Measurements from ENCODE around the gene IGSF21. TPM values are rescaled to one million over a fixed set of nuclear protein-coding genes. Genes with fewer than 3 reads are reported as not detected.
A peak's percentile ranks its signal among the peaks of the same experiment; 100 is the strongest.
"Not testable (repeated sequence)": the region's sequence is repeated elsewhere in the genome, so short reads cannot be mapped to it uniquely, and the experiment has no call there.

IGSF21 gene
- total RNA-seq, 1 donor from 2014 or later, result not detected

- no peaks in the 10 kb centered on the region for H3K27me3 ChIP-seq (ENCODE audit: control insufficient read depth, insufficient read depth, low read length)
- H3K4me3 ChIP-seq (ENCODE audit: low read depth, low read length), result no peak overlapping the region
- DNase-seq (ENCODE audit: low read depth), result no peak
- no peak for TF ChIP-seq CTCF (IDR thresholded peaks at IDR 0.05; ENCODE audit: insufficient read depth, low read length, severe bottlenecking)
- H3K36me3 ChIP-seq (ENCODE audit: control insufficient read depth, insufficient read depth, low read length), result no peaks in the 10 kb centered on the region
- FAIRE-seq, result no peak
Measured at GRCh38 chr1:18157968-18158367, 50.4 kb downstream of the IGSF21 start.

GRCh38 chr1:18158714-18159113 lies 51.1 kb downstream of the IGSF21 start:
- no peak for FAIRE-seq
- TF ChIP-seq CTCF (IDR thresholded peaks at IDR 0.05; ENCODE audit: insufficient read depth, low read length, severe bottlenecking), result no peak
- Histone ChIP-seq H3K27me3 (ENCODE audit: control insufficient read depth, insufficient read depth, low read length) (no peaks in the 10 kb centered on the region), H3K4me3 (ENCODE audit: low read depth, low read length) (no peak overlapping the region), H3K36me3 (ENCODE audit: control insufficient read depth, insufficient read depth, low read length) (no peaks in the 10 kb centered on the region)
- DNase-seq (ENCODE audit: low read depth), result no peak

- DNase-seq (ENCODE audit: low read depth) (no peak), FAIRE-seq (no peak)
- Histone ChIP-seq H3K36me3 (ENCODE audit: control insufficient read depth, insufficient read depth, low read length) (no peaks in the 10 kb centered on the region), H3K4me3 (ENCODE audit: low read depth, low read length) (no peak overlapping the region), H3K27me3 (ENCODE audit: control insufficient read depth, insufficient read depth, low read length) (no peaks in the 10 kb centered on the region)
- no peak for TF ChIP-seq CTCF (IDR thresholded peaks at IDR 0.05; ENCODE audit: insufficient read depth, low read length, severe bottlenecking)
Measured at GRCh38 chr1:18160290-18160942, 52.8 kb downstream of the IGSF21 start.

GRCh38 chr1:18161690-18162089 lies 54.1 kb downstream of the IGSF21 start:
- Histone ChIP-seq H3K36me3 (ENCODE audit: control insufficient read depth, insufficient read depth, low read length) (no peaks in the 10 kb centered on the region), H3K4me3 (ENCODE audit: low read depth, low read length) (no peak overlapping the region), H3K27me3 (ENCODE audit: control insufficient read depth, insufficient read depth, low read length) (no peaks in the 10 kb centered on the region)
- DNase-seq (ENCODE audit: low read depth), result no peak
- FAIRE-seq, result no peak
- no peak for TF ChIP-seq CTCF (IDR thresholded peaks at IDR 0.05; ENCODE audit: insufficient read depth, low read length, severe bottlenecking)

GRCh38 chr1:18165640-18166039 lies 58.0 kb downstream of the IGSF21 start:
- not testable (repeated sequence) for H3K36me3 ChIP-seq (ENCODE audit: control insufficient read depth, insufficient read depth, low read length); H3K4me3 ChIP-seq (ENCODE audit: low read depth, low read length); FAIRE-seq; H3K27me3 ChIP-seq (ENCODE audit: control insufficient read depth, insufficient read depth, low read length)
- DNase-seq (ENCODE audit: low read depth), result peak; percentile 37

GRCh38 chr1:18166341-18166740 lies 58.7 kb downstream of the IGSF21 start:
- DNase-seq (ENCODE audit: low read depth) (no peak), FAIRE-seq (no peak)
- H3K27me3 ChIP-seq (ENCODE audit: control insufficient read depth, insufficient read depth, low read length), result no peaks in the 10 kb centered on the region
- TF ChIP-seq CTCF (IDR thresholded peaks at IDR 0.05; ENCODE audit: insufficient read depth, low read length, severe bottlenecking), result no peak
- no peak overlapping the region for H3K4me3 ChIP-seq (ENCODE audit: low read depth, low read length)
- no peaks in the 10 kb centered on the region for H3K36me3 ChIP-seq (ENCODE audit: control insufficient read depth, insufficient read depth, low read length)
